HepG2 (cell line): ENCODE measurements around the gene NEDD4L.

Experiments
- HNRNPL ChIP-seq: fragments of 200-400 bp; formaldehyde crosslinking; IDR thresholded peaks from 2 replicates; pipeline ENCODE4 v1.6.1; 2017; ENCODE audit warnings: mild to moderate bottlenecking, low read depth, low read length
- NR2F6 ChIP-seq, 2 experiments: IDR thresholded peaks; 2 replicates each; pipeline ENCODE4 v1.6.1; 2016; ENCODE audit warnings: antibody characterized with exemption in 1 of 2, mild to moderate bottlenecking in 1 of 2

- TF ChIP-seq NR2F6 (IDR thresholded peaks at IDR 0.05) (peak; percentile 53; the same call in 1 of the 2 replicates), NR2F6 (CRISPR knock-in tag; IDR thresholded peaks at IDR 0.05) (peak; percentile 46; the same call in 1 of the 2 replicates), HNRNPL (no peak)
Observed at GRCh38 chr18:58235001-58235436, 191.0 kb downstream of the NEDD4L start.
